ENCODE results near the gene COL15A1. TPM values are rescaled to one million over a fixed set of nuclear protein-coding genes. Genes with fewer than 3 reads are reported as not detected.

The COL15A1 gene
- total and polyA plus RNA-seq, 2 of the 13 experiments (the other 11 are each of a cell fraction or from before 2014, with no cell fraction given): not detected

- no peak for TF ChIP-seq ZBTB40 (IDR thresholded peaks at IDR 0.05)
- TF ChIP-seq ZBTB40 (CRISPR knock-in tag; IDR thresholded peaks at IDR 0.05): no peak
- TF ChIP-seq CBFB (CRISPR knock-in tag; IDR thresholded peaks at IDR 0.05): no peak
Observed at GRCh38 chr9:98995971-98996504, 52.3 kb downstream of the COL15A1 start (continued).

GRCh38 chr9:98997604-98998003, 53.9 kb downstream of the COL15A1 start:
- CTCF ChIA-PET (ENCODE audit: low intra/inter-chr PET ratio, low total read pairs): interaction anchor here (2.5 kb wide), 1 partner anchor 149 kb away, joined by 27 read pairs; no protein-coding TSS in a partner anchor
- POLR2A ChIA-PET: no interaction called here
- no peak for FAIRE-seq
- TF ChIP-seq SOX13 (IDR thresholded peaks at IDR 0.05) (no peak), SOX13 (CRISPR knock-in tag; conservative IDR thresholded peaks at IDR 0.05 in 1 of 2, IDR thresholded peaks at IDR 0.05 in 1 of 2) (no peak), ZFP82 (CRISPR knock-in tag; IDR thresholded peaks at IDR 0.05; ENCODE audit: borderline replicate concordance) (no peak), ZNF772 (CRISPR knock-in tag; IDR thresholded peaks at IDR 0.05) (no peak), ZNF776 (CRISPR knock-in tag; IDR thresholded peaks at IDR 0.05) (no peak), KDM1A (CRISPR knock-in tag; IDR thresholded peaks at IDR 0.05) (no peak), ZNF766 (CRISPR knock-in tag; IDR thresholded peaks at IDR 0.05; ENCODE audit: borderline replicate concordance) (no peak), TCF7L2 (IDR thresholded peaks at IDR 0.05; ENCODE audit: low read depth, low read length) (no peak), ZNF782 (CRISPR knock-in tag; IDR thresholded peaks at IDR 0.05; ENCODE audit: borderline replicate concordance) (no peak), ZBTB43 (CRISPR knock-in tag; conservative IDR thresholded peaks at IDR 0.05) (no peak), SRSF1 (optimal IDR thresholded peaks at IDR 0.05; ENCODE audit: low read depth, low read length) (no peak), BRD4 (CRISPR knock-in tag; IDR thresholded peaks at IDR 0.05) (no peak)

More at GRCh38 chr9:98997604-98998003, 53.9 kb downstream of the COL15A1 start:
- ATAC-seq: no peak
- H3K9me3 ChIP-seq (ENCODE audit: low read length): no peaks in the 10 kb centered on the region
- BruUV-seq (replicated peaks): no TSS peak
- no peaks in the 10 kb centered on the region for H4K20me1 ChIP-seq (ENCODE audit: insufficient read depth, low read length)
- no peaks in the 10 kb centered on the region for H3K79me2 ChIP-seq (ENCODE audit: insufficient read depth, low read length)
- no peaks in the 10 kb centered on the region for H3K4me1 ChIP-seq (ENCODE audit: insufficient read depth, low read length)
- 0 out of 5 replicates have a peak, but pooled peaks cover 0 to 9% of the 10 kb centered on the region in 2 experiments for H3K27me3 ChIP-seq (ENCODE audit: control insufficient read depth in 1 of 2, insufficient read depth in 2 of 2, low read length in 2 of 2)
- in situ Hi-C loops (cut with HindIII; ENCODE audit: extremely low pct_ligation_motif_present, low pct_unique_long_range_greater_than_20kb) (loop anchor here (5.0 kb wide), 2 partner anchors 140 to 150 kb away; no protein-coding TSS in a partner anchor), intact Hi-C loops (cut with micrococcal nuclease; ENCODE audit: unreplicated experiment) (no loop called here)
- no peaks in the 10 kb centered on the region for H3K36me3 ChIP-seq (replicated peaks in 1 of 2; ENCODE audit: control insufficient read depth in 1 of 2, insufficient read depth in 2 of 2, low read length in 2 of 2)
- H3K9ac ChIP-seq (ENCODE audit: insufficient read depth, low read depth, low read length): no peak overlapping the region
- no peak overlapping the region for H3K4me3 ChIP-seq (replicated peaks in 1 of 3; ENCODE audit: insufficient read depth in 1 of 3, low read depth in 2 of 3, low read length in 3 of 3)
- H3K4me2 ChIP-seq (ENCODE audit: low read depth, low read length): no peak overlapping the region
- no peak overlapping the region for H2AFZ ChIP-seq (ENCODE audit: low read length)
- no peak for DNase-seq (ENCODE audit: low spot score)
- WGBS (ENCODE audit: low lambda C conversion rate): 6% methylated on average over 3 of the region's 4 CpGs
- H3K27ac ChIP-seq (ENCODE audit: extremely low read length, insufficient read depth, low read length): no peak overlapping the region
